Stimulated activated CD4-positive, alpha-beta T cell treated with anti-CD3 and anti-CD28 coated beads, Interleukin-1b, Interleukin-23, amount 100 ng/mL, for 4 hours (primary cell): ENCODE results near the gene COX10.
"Not testable (repeated sequence)": the region's sequence is repeated elsewhere in the genome, so short reads cannot be mapped to it uniquely, and the experiment has no call there.

ENCODE experiments used
- DNase-seq, 2 donors: peaks; one replicate each; pipeline ENCODE4 v3.0.0-alpha.2; 2020; ENCODE audit warnings: low read depth in 2 of 2

The COX10 gene

DNA sequence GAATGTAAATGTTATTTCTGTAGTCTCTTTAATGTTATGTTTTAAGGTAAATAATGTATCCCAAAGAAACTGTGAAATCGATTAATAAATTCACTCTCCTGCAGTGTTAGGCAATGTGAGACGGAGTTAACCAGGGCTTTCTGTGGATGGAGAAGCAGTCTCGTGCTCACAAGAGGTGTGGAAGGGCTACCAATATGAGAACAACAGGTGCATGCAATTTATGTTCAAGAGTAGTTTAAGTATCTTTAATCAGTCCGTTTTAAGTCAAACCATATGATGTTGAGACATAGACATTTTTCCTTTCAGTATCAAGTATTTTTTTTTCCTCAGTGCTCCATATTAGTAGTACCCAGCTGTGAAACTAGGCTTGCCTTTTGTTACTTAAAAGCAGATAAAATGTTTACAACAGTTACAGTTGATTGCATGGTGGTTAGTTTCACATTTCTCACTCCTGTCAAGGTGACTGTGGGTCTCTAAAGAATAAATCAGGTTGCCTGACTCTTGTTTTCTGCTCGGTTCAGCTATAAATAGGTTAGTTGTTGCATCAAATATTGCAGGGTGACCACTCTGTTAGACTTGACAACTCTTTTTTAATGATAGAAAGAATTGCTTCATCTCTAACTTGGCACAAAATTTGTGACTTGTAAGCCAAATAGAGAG lies 54.4 kb downstream of the COX10 start:
- no peak for DNase-seq

DNA sequence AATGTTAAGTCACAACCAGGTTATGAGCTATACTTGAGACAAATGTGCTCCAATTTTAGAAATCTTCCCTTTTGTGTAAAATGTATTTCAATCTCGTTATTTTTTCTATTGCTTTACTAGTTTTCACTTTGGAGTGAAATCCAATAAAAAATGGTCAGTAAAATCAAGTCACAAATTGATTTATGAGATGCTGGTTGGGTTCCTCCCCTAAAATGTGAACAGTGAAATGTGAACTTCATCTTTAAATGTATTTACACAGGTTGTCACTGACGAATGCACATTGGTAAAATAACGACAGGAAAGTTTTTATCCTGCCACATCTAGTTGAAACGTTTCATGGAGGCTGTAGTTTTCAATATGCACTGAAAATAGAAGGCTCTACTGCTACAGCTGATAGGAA lies 55.5 kb downstream of the COX10 start:
- DNase-seq, result no peak

DNA sequence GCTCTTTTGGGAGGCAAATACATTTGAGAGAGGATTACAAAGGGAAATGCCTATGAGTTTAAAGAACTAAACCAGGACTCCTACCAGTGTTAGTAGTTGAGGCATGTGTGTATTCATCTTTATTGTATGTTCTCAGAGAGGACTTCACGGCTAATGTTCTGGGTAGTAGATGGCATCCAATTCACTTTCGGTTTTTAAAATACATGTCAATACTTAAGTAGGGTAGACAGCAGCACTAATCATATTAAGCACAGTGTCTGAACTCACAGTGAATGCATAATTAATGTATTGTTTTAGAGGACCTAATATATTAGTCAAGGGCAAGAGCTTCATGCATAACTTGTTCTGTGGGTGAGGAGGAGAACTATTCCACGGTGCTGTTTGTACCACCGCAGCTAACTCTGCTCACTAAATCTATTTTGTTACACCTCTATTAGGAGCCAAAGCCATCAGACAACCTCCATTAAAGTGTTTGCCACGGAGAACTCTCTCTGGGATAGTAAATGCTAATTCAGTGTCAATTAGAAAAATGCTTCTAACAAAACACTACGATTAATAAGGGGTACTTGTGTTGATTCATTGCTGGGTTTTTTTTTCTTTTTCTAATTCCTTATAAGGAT lies 56.3 kb downstream of the COX10 start:
- DNase-seq, result no peak

DNA sequence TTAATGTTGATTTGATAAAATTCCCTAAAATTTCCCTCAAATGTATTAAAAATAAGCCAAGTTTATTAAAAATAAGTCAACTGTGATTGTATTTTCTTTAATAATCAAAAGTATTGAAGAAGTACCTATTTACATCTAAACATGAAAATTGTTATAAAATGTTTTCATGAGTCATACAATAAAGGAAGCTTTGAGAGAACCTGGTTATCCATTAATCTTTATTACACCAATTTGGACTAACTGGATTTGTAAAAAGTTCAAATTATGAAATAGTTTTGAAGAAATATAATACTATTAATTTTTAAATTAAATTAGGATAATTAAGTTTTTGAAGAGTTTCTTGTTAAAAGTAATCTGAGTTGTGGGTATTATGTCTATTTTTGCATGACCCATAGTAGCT lies 63.8 kb downstream of the COX10 start:
- no peak for DNase-seq

DNA sequence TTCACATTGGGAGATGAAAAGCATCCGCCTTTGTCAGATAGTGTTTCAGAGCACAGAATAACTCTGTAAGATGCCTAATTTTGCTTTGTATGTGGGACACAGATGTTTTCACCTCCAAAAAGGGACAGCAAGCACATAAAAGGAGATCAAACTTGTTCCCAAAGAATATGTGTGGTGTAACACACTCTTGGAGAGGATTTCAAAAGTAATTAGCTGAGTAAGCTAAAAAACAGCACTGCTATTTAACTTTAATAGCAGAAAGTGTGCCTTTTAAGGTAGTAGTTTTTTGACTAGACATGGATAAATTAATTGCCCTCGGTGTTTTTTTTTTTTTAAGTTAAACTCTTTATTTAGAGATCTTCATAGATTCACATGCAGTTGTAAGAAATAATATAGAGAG lies 65.2 kb downstream of the COX10 start:
- no peak for DNase-seq

DNA sequence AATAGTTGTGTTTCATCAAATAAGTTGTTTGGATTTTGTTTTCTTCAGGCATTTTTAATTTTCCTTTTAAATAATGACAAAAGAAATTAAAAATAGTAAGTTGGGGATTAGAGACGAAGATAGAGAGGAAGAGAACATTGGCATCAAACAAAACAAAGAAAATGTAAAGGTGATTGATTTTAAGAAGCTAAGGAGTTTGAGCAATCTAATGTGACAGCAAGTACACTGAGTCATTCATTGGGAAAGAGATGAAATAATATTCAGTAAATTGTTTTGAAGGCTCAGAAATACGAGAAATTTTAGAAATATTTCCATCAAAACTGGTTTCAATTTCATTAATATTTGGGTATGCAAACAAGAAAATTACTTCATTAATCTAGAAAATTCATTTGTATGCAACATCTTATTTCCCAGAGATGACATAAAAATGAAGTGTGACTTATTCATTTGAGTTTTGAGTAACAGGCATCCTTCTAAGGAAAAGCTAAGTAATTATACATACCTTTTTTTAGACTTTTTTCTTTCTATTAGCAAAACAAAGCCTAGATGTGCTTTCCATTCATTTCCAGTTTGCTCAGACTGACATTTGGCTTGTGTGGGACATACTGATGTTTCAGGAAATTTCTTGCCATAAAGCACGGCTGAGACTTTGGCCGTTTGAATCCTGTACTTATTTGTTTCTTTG lies 66.7 kb downstream of the COX10 start:
- DNase-seq, result no peak

DNA sequence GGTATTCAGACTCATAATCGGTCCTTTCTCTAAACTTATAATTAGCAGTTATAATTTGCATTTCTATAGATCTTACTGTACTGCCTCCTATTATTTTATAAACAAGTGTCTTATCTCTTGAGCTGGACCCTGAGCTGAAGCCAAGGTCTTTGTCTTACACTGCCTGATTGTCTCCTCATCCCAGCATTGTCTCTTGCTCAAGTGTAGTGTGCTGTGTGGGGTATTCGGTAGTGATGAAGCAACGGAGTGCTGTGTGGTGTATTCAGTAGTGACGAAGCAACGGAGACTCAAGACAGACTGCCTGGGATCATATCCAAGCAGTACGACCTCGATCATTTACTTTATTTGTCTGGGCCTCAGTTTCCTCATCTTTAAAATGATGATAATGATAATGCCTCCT lies 69.3 kb downstream of the COX10 start:
- DNase-seq, result no peak

DNA sequence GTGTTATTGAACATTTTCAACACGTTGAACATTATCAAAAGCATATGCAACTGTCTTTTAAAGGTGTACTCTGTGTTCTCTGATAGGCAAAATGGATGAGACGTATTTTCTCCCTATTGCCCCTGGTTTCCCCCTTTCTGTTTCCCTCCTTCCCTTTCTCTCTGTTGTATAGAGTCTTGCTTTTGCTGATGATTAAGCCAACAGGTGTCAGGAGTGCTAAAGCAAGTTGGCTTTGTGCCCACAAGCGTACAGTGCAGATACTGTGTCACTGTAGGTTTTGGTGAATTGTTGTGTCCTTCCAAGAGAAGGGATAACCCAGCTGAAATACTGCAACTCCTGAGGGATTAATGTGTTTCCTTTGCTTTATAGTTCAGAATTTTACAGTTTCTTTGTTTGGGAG lies 74.4 kb downstream of the COX10 start:
- DNase-seq, result no peak

DNA sequence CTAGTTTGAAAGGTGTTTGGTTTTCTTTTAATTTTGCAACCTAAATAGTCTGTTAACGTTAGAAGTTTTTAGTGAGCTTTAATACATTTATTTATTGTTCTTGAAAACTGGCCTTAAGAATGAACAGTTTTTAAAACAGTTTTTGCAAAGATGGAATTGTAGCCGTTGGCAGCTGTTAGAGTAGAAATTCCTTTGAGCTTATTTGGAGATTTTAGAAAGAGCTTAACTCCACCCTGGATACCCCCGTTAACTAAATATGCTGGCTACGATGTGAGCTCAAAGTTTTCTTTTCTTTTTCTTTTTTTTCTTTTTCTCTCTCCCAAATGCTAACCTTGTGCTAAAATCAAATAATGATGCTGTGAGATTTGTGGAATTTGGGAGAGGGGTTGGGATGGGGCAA lies 75.2 kb downstream of the COX10 start:
- DNase-seq, result no peak

DNA sequence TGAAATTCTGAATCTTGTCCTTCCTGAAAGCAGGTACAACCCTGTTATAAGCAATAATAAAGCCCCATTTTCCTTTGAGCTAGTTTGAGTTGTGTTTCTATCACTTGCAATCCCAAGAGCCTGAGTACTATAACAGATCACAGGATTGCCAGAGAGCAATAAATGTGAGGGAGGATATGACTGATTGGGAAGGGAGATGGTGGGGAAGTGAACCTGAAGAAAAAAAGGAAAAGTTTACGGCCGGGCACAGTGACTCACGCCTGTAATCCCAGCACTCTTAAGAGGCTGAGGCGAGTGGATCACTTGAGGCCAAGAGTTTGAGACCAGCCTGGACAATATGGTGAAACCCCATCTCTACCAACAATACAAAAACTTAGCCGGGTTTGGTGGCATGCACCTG lies 80.4 kb downstream of the COX10 start:
- DNase-seq, result no peak

DNA sequence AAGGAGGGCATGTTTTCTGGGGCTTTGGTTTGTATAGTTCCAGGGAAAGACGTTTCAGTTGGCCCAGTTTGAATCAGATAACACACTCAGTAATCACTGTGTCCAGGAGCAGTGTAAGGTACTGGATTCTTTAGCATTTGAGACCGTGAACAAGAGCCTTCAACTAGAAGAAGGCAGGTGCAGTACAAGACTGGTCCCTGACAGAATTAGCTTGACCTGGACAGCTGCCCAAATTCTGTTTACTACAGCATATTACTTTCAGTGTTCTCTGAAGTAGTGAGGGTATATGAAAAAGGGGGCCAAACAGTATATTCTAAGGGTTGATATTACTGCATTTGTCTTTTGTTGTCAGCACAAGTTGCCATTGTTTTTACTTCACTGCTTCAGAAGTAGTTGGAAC lies 81.3 kb downstream of the COX10 start:
- no peak for DNase-seq

DNA sequence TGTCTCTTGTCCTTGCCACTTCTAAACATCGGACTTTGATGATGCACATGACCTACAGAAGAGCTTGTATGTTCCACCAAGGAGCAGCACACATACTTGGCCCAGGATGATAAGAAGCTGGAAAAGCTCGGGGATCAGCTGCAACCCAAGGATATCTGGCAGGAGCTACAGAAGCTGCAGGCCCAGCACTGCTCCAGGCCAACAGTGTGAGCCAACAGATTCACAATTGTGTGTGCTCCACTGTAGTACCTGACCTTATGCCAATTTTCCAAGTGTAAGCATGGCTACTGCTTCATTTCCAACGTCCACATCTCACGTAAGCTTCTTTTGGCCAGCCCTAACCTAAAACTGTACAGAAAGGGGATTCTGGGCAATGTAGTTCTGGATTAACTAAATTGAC lies 83.4 kb downstream of the COX10 start:
- DNase-seq, result no peak

DNA sequence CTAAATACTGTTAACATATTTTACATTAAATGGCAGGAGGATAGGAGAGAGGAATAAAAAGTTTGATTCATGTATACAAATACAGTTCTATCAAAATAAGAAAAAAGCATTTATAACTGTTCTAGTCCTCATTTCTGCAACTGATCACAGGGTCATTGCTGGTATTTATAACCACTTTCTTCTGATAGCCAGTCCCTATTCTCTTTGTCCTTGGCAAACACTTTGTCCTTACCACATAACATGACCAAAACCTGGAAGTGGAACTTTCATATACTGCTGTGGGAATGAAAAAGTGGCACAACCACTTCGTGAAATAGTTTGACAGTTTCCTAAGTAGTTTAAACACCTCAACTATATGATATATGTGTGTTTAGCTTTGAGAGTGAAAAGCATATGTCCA lies 84.1 kb downstream of the COX10 start:
- no peak for DNase-seq

DNA sequence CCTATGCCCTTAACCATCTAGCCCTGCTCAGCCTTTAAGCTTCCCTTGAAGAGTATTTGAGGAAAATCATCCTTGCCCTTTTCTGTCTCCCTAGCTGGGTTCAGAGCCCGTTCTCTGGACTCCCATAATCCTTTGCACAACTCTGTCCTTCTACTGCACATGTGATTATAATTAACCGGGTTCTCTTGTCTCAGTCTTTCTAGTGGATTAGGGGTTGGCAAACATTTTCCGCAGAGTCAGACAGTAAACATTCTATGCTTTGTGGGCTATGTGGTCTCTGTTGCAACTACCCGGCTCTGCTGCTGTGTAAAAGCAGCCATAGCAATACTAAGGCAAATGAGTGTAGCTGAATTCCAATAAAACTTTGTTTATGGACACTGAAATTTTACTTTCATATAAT lies 87.4 kb downstream of the COX10 start:
- no peak for DNase-seq

DNA sequence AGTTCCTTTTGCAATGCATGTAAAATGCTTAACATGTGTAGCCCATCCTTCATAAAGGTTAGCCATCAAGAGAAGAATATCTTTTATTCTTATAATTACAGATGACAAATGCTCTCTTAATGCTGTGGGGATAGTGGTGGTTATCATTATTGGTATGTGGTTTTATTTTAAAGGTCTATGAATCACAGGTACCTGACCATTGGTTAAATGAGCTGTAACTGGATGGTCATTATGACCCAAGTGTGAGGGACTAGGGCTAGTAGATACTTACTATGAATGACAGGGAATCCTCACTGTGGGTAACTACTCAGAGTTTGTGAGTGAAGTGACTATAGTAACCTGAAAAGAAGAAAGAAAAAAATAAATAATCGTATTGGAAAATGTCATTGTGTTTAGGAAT lies 88.5 kb downstream of the COX10 start:
- no peak for DNase-seq

DNA sequence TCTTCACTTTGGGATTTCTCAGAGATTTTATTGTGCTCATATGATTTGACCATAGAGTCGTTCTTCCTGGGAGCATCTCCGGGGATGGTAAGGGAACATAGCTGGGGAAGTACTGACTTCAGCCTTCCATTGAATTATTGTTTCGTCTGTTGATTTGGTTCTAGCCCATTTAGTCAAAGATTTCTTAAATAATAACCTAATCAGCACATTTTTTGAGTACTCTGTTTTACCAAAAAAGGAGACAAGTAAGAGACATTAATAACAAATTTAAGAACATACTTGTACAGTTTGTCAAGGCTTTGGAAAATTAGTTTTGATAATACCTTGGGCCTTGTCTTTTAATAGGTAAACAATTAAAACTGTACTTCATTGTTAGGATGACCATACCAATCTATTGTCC lies 89.4 kb downstream of the COX10 start:
- no peak for DNase-seq

DNA sequence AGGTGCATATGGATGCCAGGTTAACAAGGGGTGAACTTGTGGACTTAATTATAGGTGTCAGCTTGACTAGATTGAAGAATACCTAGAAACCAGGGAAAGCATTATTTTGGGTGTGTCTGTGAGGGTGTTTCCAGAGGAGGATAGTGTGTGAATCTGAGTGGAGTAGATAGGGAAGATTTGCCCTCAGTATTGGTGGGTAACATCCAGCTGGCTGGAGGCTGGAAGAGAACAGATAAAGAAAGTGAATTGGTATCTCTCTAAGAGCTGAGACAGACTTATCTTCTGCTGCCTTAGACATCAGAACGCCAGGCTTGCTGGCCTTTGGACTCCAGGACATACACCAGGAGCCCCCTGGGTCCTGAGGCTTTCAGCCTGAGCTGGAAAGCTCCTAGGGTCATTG lies 92.1 kb downstream of the COX10 start:
- DNase-seq, result no peak

DNA sequence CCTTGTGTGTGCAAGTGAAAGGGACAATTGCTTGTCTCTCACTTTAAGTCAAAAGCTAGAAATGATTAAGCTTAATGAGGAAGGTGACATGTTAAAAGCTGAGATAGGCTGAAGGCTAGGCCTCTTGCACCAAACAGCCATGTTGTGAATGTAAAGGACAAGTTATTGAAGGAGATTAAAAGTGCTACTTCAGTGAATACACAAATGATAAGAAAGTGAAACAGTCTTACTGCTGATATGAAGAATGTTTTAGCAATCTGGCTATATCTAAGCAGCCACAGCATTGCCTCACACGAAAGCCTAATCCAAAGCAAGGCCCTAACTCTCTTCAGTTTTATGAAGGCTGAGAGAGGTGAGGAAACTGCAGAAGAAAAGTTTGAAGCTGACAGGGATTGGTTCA lies 96.3 kb downstream of the COX10 start:
- DNase-seq, result no peak

DNA sequence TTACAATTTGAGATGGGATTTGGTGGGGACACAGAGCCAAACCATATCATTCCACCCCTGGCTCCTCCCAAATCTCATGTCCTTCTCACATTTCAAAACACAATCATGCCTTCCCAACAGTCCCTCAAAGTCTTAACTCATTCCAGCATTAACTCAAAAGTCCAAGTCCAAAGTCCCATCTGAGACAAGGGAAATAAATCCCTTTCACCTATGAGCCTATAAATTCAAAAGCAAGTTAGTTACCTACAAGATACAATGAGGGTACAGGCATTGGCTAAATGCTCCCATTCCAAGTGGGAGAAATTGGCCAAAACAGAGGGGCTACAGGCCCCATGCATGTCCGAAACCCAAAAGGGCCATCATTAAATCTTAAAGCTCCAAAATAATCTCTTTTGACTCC lies 98.5 kb downstream of the COX10 start:
- DNase-seq, result not testable (repeated sequence)

DNA sequence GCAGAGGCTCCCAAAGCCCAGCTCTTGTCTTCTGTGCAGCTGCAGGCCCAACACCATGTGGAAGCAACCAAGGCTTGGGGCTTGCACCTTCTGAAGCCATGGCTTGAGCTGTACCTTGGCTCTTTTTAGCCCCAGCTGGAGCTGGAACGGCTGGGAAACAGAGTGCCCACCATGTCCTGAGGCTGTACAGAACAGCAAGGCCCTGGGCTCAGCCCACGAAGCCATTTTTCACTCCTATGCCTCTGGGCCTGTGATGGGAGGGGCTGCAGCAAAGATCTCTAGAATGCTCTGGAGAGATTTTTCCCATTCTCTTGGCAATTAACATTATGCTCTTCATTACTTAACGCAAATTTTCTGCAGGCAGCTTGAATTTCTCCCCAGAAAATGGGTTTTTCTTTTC lies 99.3 kb downstream of the COX10 start:
- no peak for DNase-seq

DNA sequence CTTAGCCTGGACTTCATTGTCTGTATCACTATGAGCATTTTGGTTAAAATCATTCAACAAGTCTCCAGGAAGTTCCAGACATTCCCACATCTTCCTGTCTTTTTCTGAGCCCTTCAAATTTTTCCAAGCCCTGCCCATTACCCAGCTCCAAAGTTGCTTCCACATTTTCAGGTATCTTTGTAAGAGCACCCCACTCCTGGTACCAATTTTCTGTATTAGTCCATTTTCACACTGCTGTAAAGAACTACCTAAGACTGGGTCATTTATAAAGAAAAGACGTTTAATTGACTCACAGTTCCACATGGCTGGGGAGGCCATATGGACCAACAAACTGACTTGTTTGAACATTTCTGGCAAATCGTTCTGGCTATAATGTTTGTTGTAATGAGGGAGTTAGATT lies 100.0 kb downstream of the COX10 start:
- no peak for DNase-seq

DNA sequence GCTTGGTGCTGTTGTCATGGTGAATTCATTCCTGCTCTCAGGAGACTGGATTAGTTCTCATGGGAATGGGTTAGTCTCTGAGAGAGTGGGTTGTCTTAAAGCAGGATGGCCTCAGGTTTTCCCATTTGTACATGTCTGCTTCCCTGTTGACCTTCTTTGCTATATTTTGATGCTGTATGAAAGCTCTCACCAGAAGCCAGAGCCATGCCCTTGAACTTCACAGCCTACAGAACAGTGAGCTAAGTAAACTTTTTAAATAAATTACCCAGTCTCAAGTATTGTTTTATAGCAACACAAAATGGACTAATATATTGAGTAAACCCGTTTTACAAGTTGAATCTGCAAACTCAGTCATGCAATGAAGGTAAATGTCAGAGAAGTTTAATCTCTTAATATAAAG lies 100.6 kb downstream of the COX10 start:
- DNase-seq, result no peak

DNA sequence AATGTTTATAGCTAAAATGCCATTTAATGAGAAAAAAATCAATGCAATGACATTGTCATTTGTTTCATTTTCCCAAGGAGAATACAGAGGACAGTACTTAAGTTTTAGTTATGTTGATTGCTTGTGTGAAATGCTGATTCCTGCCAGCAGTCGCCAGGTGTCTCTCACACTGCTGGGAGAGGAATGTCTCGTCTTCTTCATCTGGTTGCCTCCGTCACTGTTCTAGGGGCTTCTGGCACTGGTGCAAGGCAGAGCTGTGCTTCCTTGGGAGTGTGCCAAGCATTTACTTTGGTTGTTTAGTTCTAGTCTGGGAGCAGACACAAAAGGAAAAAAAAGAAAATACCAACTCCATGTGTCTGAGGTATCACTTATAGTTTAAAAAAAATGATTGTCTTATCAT lies 107.7 kb downstream of the COX10 start:
- not testable (repeated sequence) for DNase-seq

DNA sequence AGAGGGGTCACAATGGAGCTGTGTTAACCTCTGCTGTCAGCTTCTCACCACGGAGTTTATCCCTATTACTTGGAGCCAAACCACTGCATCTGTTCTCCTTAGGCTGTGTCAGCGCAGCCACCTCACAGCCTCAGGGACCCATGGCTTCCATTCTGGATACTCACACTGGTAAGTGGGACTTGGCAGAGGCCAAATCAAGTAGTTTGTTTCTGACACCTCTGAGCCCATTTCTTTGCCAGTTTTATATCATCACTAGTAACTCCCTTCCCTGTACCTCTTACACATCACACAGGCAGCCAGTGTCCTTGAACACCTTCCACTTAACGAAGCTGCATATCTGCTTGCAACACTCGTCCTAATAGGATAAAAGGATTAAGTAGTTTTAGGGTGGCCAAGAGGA lies 108.5 kb downstream of the COX10 start:
- DNase-seq, result not testable (repeated sequence)
